Panc1 (cell line): Measurements from ENCODE around the gene FBXO36. TPM values are rescaled to one million over a fixed set of nuclear protein-coding genes. Genes with fewer than 3 reads are reported as not detected.

Source experiments
- ATAC-seq: fragments of 200-7000 bp; cut with Tn5 transposase; 2 replicates; pipeline ENCODE4 v1.9.1; 2020; ENCODE audit warnings: mild to moderate bottlenecking, moderate library complexity
- BruUV-seq: library from RNA; stranded (reverse); fragments of 400-500 nt; replicated peaks from 2 replicates; lab custom pipeline; 2021; lab: Mats Ljungman, UMichigan
- CTCF ChIA-PET: fragments of 300-600 bp; sonication (Branson Sonifier 250); formaldehyde crosslinking; loops from one replicate; lab custom pipeline; 2022; ENCODE audit warnings: antibody characterized with exemption; lab: Charles Lee
- POLR2A ChIA-PET: fragments of 300-600 bp; sonication (Branson Sonifier 250); formaldehyde crosslinking; loops from one replicate; lab custom pipeline; 2022; ENCODE audit warnings: antibody characterized with exemption; lab: Charles Lee
- DNase-seq: peaks from one replicate; pipeline ENCODE4 v3.0.0-alpha.2; 2010; ENCODE audit warnings: low read depth, low spot score
- H3K27ac ChIP-seq: 2 replicates; pipeline ENCODE4 v1.5.1; 2011; ENCODE audit warnings: mild to moderate bottlenecking, low read length, inconsistent platforms
- H3K27me3 ChIP-seq: fragments of 200-500 bp; sonication (Bioruptor generic); 2 replicates; pipeline ENCODE4 v1.6.0; 2014; ENCODE audit warnings: low read length, inconsistent platforms; ENCODE audit not compliant: control insufficient read depth, insufficient read depth
- H3K36me3 ChIP-seq: fragments of 200-500 bp; sonication (Bioruptor generic); 2 replicates; pipeline ENCODE4 v1.5.1; 2014; ENCODE audit warnings: inconsistent platforms, mild to moderate bottlenecking, low read length, moderate library complexity; ENCODE audit not compliant: control insufficient read depth, insufficient read depth
- H3K4me1 ChIP-seq: 2 replicates; pipeline ENCODE4 v1.5.1; 2011; ENCODE audit warnings: inconsistent platforms, mild to moderate bottlenecking, low read length, moderate library complexity; ENCODE audit not compliant: control insufficient read depth, insufficient read depth
- H3K4me3 ChIP-seq, 2 experiments: 2 replicates each; pipeline ENCODE4 v1.5.1; 2011 to 2012; ENCODE audit warnings: low read depth in 2 of 2, low read length in 2 of 2, mild to moderate bottlenecking in 2 of 2, inconsistent platforms in 1 of 2, moderate library complexity in 1 of 2
- H3K9me3 ChIP-seq: fragments of 200-500 bp; sonication (Bioruptor generic); 2 replicates; pipeline ENCODE4 v1.5.1; 2014; ENCODE audit warnings: low read depth, mild to moderate bottlenecking, inconsistent platforms, low read length, moderate library complexity; ENCODE audit not compliant: control insufficient read depth, insufficient read depth
- CTCF ChIP-seq: fragments of 450-650 bp; IDR thresholded peaks from 2 replicates; pipeline ENCODE4 v1.5.1; 2017; ENCODE audit warnings: mild to moderate bottlenecking
- POLR2AphosphoS5 ChIP-seq: IDR thresholded peaks from 2 replicates; pipeline ENCODE4 v1.6.1; 2012; ENCODE audit warnings: mild to moderate bottlenecking, low read depth, low read length, moderate library complexity
- REST ChIP-seq, 2 experiments: IDR thresholded peaks; 2 replicates each; pipeline ENCODE4 v1.6.1; 2011 to 2012; ENCODE audit warnings: low read depth in 2 of 2, control low read depth in 1 of 2, low read length in 1 of 2, mild to moderate bottlenecking in 1 of 2, moderate library complexity in 1 of 2; ENCODE audit not compliant: insufficient read depth in 1 of 2
- SIN3A ChIP-seq: IDR thresholded peaks from 2 replicates; pipeline ENCODE4 v1.6.1; 2012; ENCODE audit warnings: low read depth, mild to moderate bottlenecking, low read length, moderate library complexity, borderline replicate concordance; ENCODE audit not compliant: insufficient read depth
- TCF7L2 ChIP-seq: IDR thresholded peaks from 2 replicates; pipeline ENCODE4 v1.6.1; 2011; ENCODE audit warnings: mild to moderate bottlenecking, low read depth, low read length, inconsistent platforms
- in situ Hi-C: cut with HindIII; loops from 2 replicates; pipeline ENCODE4 v1.10.0; 2016; ENCODE audit warnings: low sequenced_read_pairs, low pct_unique_long_range_greater_than_20kb
- intact Hi-C: fragments of 100-400 bp; cut with micrococcal nuclease; formaldehyde crosslinking; loops from one replicate; pipeline ENCODE4 v1.10.0; 2022; ENCODE audit not compliant: unreplicated experiment
- total RNA-seq: library from RNA; stranded (reverse); gene quantifications from one replicate; pipeline ENCODE4 v1.2.1, GENCODE V29; 2021; ENCODE audit not compliant: unreplicated experiment

The FBXO36 gene
- total RNA-seq, 1 experiment from 2014 or later = 3.9 TPM

- BruUV-seq = no TSS peak
- Histone ChIP-seq H3K27me3 (no peaks in the 10 kb centered on the region), H3K9me3 (no peaks in the 10 kb centered on the region), H3K36me3 (no peaks in the 10 kb centered on the region), H3K27ac (no peak overlapping the region), H3K4me3 (no peak overlapping the region), H3K4me1 (no peaks in the 10 kb centered on the region)
- DNase-seq = no peak
- ChIA-PET POLR2A (interaction anchor here (0.5 kb wide), 1 partner anchor 13 kb away, joined by 4 read pairs; no protein-coding TSS in a partner anchor), CTCF (no interaction called here)
- TF ChIP-seq CTCF (no peak), SIN3A (no peak), REST (IDR thresholded peaks at IDR 0.05; ENCODE audit: insufficient read depth in 1 of 2, low read depth in 2 of 2, low read length in 1 of 2) (no peak), POLR2AphosphoS5 (no peak), TCF7L2 (no peak)
- intact Hi-C loops (no loop called here), in situ Hi-C loops (no loop called here)
- ATAC-seq = no peak
Observed at GRCh38 chr2:229947544-229947943, 25.2 kb downstream of the FBXO36 start.

- DNase-seq = no peak
- CTCF ChIA-PET = no interaction called here
Observed at GRCh38 chr2:229952256-229952835, 30.0 kb downstream of the FBXO36 start.

More at GRCh38 chr2:229952256-229952835, 30.0 kb downstream of the FBXO36 start:
- no peaks in the 10 kb centered on the region for H3K9me3 ChIP-seq
- no peaks in the 10 kb centered on the region for H3K4me1 ChIP-seq
- POLR2A ChIA-PET = no interaction called here
- intact Hi-C loops = no loop called here
- H3K36me3 ChIP-seq = no peaks in the 10 kb centered on the region
- BruUV-seq = no TSS peak
- TF ChIP-seq SIN3A (no peak), REST (IDR thresholded peaks at IDR 0.05; ENCODE audit: insufficient read depth in 1 of 2, low read depth in 2 of 2, low read length in 1 of 2) (no peak), TCF7L2 (no peak), POLR2AphosphoS5 (no peak), CTCF (no peak)
- no peak for ATAC-seq
- H3K27me3 ChIP-seq = no peaks in the 10 kb centered on the region
- in situ Hi-C loops = no loop called here
- H3K27ac ChIP-seq = no peak overlapping the region
- no peak overlapping the region for H3K4me3 ChIP-seq
